ENCODE results near the gene RPL29.

DNA sequence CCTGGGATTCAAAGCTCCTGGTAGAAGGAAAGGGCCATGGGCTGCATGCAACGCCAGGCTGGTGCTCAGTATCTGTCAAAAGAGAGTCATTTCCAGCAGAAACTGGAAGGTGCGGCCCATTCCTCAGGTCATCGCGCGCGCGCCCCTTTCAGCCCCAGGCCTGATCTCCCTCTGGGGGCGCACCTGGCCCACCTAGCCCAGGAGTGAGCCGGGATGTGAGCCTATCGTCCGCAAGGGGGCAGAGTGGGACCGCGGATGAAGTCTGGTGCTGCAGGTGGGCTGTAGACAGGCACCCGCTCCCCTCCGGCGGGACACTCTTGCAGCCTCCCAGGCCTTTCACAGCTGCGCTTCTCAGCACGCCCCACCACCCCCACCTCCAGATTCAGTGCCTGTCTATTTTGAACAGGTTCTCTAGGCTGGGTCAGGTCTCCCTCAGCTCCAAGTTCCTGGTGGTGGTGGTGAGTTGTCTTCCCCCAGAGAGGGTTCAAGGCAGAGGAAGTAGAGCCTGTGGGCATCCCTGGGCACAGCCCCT is 5.8 kb upstream of the RPL29 start:
- TF ChIP-seq YY1 (IDR thresholded peaks at IDR 0.05; ENCODE audit: insufficient read depth, insufficient read length), result no peak
- TF ChIP-seq ZNF274 (IDR thresholded peaks at IDR 0.05; ENCODE audit: low read depth, low read length), result no peak
- TF ChIP-seq SUZ12 (IDR thresholded peaks at IDR 0.05; ENCODE audit: extremely low read depth, insufficient read depth, insufficient read length), result no peak

All from NT2/D1 (cell line).